ENCODE data around the gene RGS11. TPM values are rescaled to one million over a fixed set of nuclear protein-coding genes. Genes with fewer than 3 reads are reported as not detected.
"Not testable (repeated sequence)": the region's sequence is repeated elsewhere in the genome, so short reads cannot be mapped to it uniquely, and the experiment has no call there.

The RGS11 gene
- total RNA-seq, 1 donor from 2014 or later: 0.18 TPM

- DNase-seq (ENCODE audit: low spot score): no peak
- H3K4me1 Mint-ChIP-seq (ENCODE audit: low read depth): peaks cover 7% of the 10 kb centered on the region
- no peak overlapping the region for H3K27ac Mint-ChIP-seq
- no peak overlapping the region for H3K4me3 Mint-ChIP-seq
- peaks cover 11% of the 10 kb centered on the region for H3K27me3 Mint-ChIP-seq (ENCODE audit: insufficient read depth)
- H3K36me3 Mint-ChIP-seq (ENCODE audit: low read depth): no peaks in the 10 kb centered on the region
- no peaks in the 10 kb centered on the region for H3K9me3 Mint-ChIP-seq
- intact Hi-C loops (cut with micrococcal nuclease): no loop called here
Measured at GRCh38 chr16:240559-240958, 35.2 kb downstream of the RGS11 start.

- Mint-ChIP-seq H3K9me3 (no peaks in the 10 kb centered on the region), H3K4me3 (no peak overlapping the region), H3K4me1 (ENCODE audit: low read depth) (peaks cover 14% of the 10 kb centered on the region), H3K27ac (no peak overlapping the region), H3K36me3 (ENCODE audit: low read depth) (no peaks in the 10 kb centered on the region), H3K27me3 (ENCODE audit: insufficient read depth) (peaks cover 11% of the 10 kb centered on the region)
- intact Hi-C loops (cut with micrococcal nuclease): no loop called here
- DNase-seq (ENCODE audit: low spot score): no peak
Measured at GRCh38 chr16:239948-240277, 35.8 kb downstream of the RGS11 start.

DNA sequence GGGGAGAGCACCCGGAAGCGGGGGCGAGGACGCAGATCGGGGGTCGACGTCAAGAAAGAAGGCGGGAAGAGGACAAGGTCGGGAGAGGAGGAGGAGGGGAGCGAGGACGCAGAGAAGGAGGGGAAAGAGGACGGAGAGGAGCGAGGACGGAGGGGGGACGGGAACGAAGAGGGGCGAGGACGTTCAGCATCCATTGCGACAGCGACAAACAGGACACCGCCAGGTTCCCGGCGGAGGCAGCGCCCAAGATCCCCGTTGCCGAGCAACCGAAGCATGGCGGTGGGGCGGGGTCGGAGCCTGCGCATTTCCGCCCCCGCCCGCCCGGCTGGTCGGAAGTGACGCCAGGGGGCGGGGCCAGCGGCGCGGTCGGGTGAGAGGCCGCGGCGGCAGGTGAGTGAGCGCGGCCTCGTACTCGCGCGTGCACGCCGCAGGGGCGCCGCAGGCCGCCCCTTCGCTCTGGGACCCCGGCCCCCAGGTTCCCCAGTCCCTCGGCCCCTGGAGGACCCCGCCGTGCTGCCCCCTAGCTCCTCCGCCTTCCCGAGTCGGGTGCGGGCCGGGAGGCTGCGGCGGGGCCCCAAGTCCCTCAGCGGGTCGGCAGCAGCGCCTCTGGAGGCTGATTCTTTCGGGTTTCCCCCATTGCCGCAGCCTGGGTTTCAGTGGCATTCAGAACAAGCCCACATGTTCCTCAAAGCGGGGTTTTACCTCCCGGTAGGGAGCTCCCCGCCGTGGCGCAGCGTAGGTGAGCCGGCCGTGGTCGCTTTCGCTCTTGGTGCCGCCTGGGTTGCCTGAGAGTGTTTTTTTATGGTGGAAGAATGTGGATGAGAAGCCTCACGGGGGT lies 41.1 kb downstream of the RGS11 start, which contains the start of gene FAM234A:
Gene FAM234A (plus strand): TSS at position 354 of the 838 bp plus-strand sequence. CDS start 19,593 bp downstream, outside the sequence.
- Mint-ChIP-seq H3K9me3 (no peaks in the 10 kb centered on the region), H3K4me3 (peak within 1 kb of the TSS; percentile 96), H3K27me3 (ENCODE audit: insufficient read depth) (peaks cover 6% of the 10 kb centered on the region), H3K36me3 (ENCODE audit: low read depth) (no peaks in the 10 kb centered on the region), H3K27ac (peak within 1 kb of the TSS; percentile 98), H3K4me1 (ENCODE audit: low read depth) (peaks cover 14% of the 10 kb centered on the region)
- DNase-seq (ENCODE audit: low spot score): peak; percentile 92
- intact Hi-C loops (cut with micrococcal nuclease): loop anchor here (1.0 to 2.0 kb wide), 6 partner anchors 18 to 355 kb away; partner anchors contain the start of genes AXIN1, CAPN15 and RAB11FIP3

GRCh38 chr16:230949-231348 lies 44.8 kb downstream of the RGS11 start:
- H3K4me3 Mint-ChIP-seq: peak overlapping the region; percentile 19
- H3K27ac Mint-ChIP-seq: no peak overlapping the region
- peaks cover 40% of the 10 kb centered on the region for H3K4me1 Mint-ChIP-seq (ENCODE audit: low read depth)
- no peaks in the 10 kb centered on the region for H3K9me3 Mint-ChIP-seq
- H3K36me3 Mint-ChIP-seq (ENCODE audit: low read depth): peaks cover 23% of the 10 kb centered on the region
- no peak for DNase-seq (ENCODE audit: low spot score)
- H3K27me3 Mint-ChIP-seq (ENCODE audit: insufficient read depth): no peaks in the 10 kb centered on the region
- intact Hi-C loops (cut with micrococcal nuclease): no loop called here

DNA sequence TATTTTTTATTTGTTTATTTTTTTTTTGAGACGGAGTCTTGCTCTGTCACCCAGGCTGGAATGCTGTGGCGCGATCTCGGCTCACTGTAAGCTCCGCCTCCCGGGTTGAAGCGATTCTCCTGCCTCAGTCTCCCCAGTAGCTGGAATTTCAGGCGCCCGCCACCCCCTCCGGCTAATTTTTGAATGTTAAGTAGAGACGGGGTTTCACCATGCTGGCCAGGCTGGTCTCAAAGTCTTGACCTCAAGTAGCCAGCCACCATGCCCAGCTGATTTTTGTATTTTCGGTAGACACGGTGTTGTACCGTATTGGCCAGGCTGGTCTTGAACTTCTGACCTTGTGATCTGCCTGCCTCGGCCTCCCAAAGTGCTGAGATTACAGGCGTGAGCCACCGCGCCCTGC lies 45.4 kb downstream of the RGS11 start:
- Mint-ChIP-seq H3K4me3 (peak overlapping the region; percentile 19), H3K4me1 (ENCODE audit: low read depth) (peaks cover 40% of the 10 kb centered on the region), H3K36me3 (ENCODE audit: low read depth) (peaks cover 28% of the 10 kb centered on the region)
- intact Hi-C loops (cut with micrococcal nuclease); H3K27me3 Mint-ChIP-seq (ENCODE audit: insufficient read depth); DNase-seq (ENCODE audit: low spot score); H3K9me3 Mint-ChIP-seq; H3K27ac Mint-ChIP-seq: not testable (repeated sequence)

DNA sequence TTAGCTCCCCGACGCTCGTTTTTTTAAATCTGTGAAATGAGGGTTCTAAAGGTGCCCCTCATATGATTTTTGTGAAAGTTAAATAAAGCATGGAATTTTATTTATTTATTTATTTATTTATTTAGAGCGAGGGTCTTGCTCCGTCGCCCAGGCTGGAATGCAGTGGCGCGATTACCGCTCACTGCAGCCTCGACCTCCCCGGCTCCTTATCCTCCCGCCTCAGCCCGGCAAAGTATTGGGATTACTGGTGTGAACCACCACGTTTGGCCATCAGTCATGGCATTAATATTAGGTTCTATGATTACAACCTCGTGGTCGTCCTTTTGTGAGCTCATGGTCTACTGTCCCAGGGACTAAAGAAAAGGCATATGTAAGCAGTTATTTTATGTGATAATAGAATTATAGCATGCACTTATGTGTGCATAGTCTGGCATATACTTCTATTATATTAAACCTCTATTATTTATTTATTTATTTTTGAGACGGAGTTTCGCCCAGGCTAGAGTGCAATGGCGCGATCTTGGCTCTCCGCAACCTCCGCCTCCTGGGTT lies 45.9 kb downstream of the RGS11 start:
- H3K9me3 Mint-ChIP-seq: no peaks in the 10 kb centered on the region
- no peak overlapping the region for H3K27ac Mint-ChIP-seq
- H3K36me3 Mint-ChIP-seq (ENCODE audit: low read depth): peaks cover 28% of the 10 kb centered on the region
- H3K4me1 Mint-ChIP-seq (ENCODE audit: low read depth): peaks cover 35% of the 10 kb centered on the region
- peak overlapping the region; percentile 56 for H3K4me3 Mint-ChIP-seq
- no peak for DNase-seq (ENCODE audit: low spot score)
- H3K27me3 Mint-ChIP-seq (ENCODE audit: insufficient read depth): no peaks in the 10 kb centered on the region
- intact Hi-C loops (cut with micrococcal nuclease): loop anchor here (1.0 kb wide), 3 partner anchors 92 to 177 kb away; partner anchors contain the start of genes AXIN1, NPRL3, POLR3K and SNRNP25

GRCh38 chr16:228852-229730 lies 46.7 kb downstream of the RGS11 start, which contains the start of gene LUC7L:
TSS of gene LUC7L (minus strand) at chr16:229449. CDS start at chr16:229339, 110 bp downstream.
- intact Hi-C loops (cut with micrococcal nuclease): loop anchor here (1.0 kb wide), 3 partner anchors 91 to 176 kb away; partner anchors contain the start of genes AXIN1, NPRL3, POLR3K and SNRNP25
- peaks cover 28% of the 10 kb centered on the region for H3K36me3 Mint-ChIP-seq (ENCODE audit: low read depth)
- peak; percentile 80 for DNase-seq (ENCODE audit: low spot score)
- peaks cover 31% of the 10 kb centered on the region for H3K4me1 Mint-ChIP-seq (ENCODE audit: low read depth)
- H3K27ac Mint-ChIP-seq: peak within 1 kb of the TSS; percentile 91
- H3K9me3 Mint-ChIP-seq: no peaks in the 10 kb centered on the region
- peak within 1 kb of the TSS; percentile 94 for H3K4me3 Mint-ChIP-seq
- no peaks in the 10 kb centered on the region for H3K27me3 Mint-ChIP-seq (ENCODE audit: insufficient read depth)

- H3K27me3 Mint-ChIP-seq (ENCODE audit: insufficient read depth): no peaks in the 10 kb centered on the region
- intact Hi-C loops (cut with micrococcal nuclease): no loop called here
- H3K4me1 Mint-ChIP-seq (ENCODE audit: low read depth): peaks cover 31% of the 10 kb centered on the region
- H3K4me3 Mint-ChIP-seq: peak overlapping the region; percentile 94
- DNase-seq (ENCODE audit: low spot score): peak; percentile 6
- H3K36me3 Mint-ChIP-seq (ENCODE audit: low read depth): peaks cover 28% of the 10 kb centered on the region
- H3K27ac Mint-ChIP-seq: peak overlapping the region; percentile 91
- no peaks in the 10 kb centered on the region for H3K9me3 Mint-ChIP-seq
Measured at GRCh38 chr16:228151-228851, 47.4 kb downstream of the RGS11 start.

DNA sequence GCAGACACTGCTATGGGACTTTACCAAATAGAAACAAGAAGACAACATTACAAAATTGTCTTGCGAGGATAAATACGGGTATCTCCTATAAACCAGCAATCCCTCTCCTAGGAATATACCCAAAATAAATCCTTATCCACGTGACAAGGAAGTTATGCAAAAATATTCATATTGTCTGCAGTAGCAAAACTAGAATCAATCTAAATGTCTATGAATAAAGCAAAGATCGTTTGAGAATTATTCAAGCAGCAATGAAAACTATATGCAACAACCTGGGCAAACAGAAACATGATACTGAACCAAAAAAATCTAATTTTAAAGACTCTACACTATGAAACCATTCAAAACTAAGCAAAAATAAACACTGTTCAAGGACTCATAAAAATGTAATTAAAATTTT lies 55.7 kb downstream of the RGS11 start:
- Mint-ChIP-seq H3K9me3 (no peaks in the 10 kb centered on the region), H3K36me3 (ENCODE audit: low read depth) (peaks cover 25% of the 10 kb centered on the region)

More for the DNA sequence above, 55.7 kb downstream of the RGS11 start:
- no peaks in the 10 kb centered on the region for H3K27me3 Mint-ChIP-seq (ENCODE audit: insufficient read depth)
- no peak overlapping the region for H3K4me3 Mint-ChIP-seq
- DNase-seq (ENCODE audit: low spot score): no peak
- H3K27ac Mint-ChIP-seq: no peak overlapping the region
- intact Hi-C loops (cut with micrococcal nuclease): no loop called here
- H3K4me1 Mint-ChIP-seq (ENCODE audit: low read depth): peaks cover 8% of the 10 kb centered on the region

Other genes with a start within 250 kb of the RGS11 start
- gene POLR3K, start 222.3 kb downstream of the RGS11 start, total RNA-seq: 90.6 and 91.3 TPM in 2 replicates
- gene SNRNP25, start 222.1 kb downstream of the RGS11 start, total RNA-seq: 98.9 and 101 TPM in 2 replicates
- 0.52 and 0.96 TPM in 2 replicates for gene RHBDF1, start 203.3 kb downstream of the RGS11 start, total RNA-seq
- gene MPG, start 197.7 kb downstream of the RGS11 start, total RNA-seq: 73.9 and 77.5 TPM in 2 replicates
- gene NPRL3, start 137.3 kb downstream of the RGS11 start, total RNA-seq: 51.5 and 51.8 TPM in 2 replicates
- not detected in 2 replicates for gene HBZ, start 123.3 kb downstream of the RGS11 start, total RNA-seq
- not detected in 2 replicates for gene HBM, start 110.0 kb downstream of the RGS11 start, total RNA-seq
- gene HBA2, start 103.1 kb downstream of the RGS11 start, total RNA-seq: 0.57 and 0.59 TPM in 2 replicates
- gene HBA1, start 99.3 kb downstream of the RGS11 start, total RNA-seq: not detected in 2 replicates
- gene HBQ1, start 95.5 kb downstream of the RGS11 start, total RNA-seq: 0.54 and 0.88 TPM in 2 replicates
- gene LUC7L, start 46.5 kb downstream of the RGS11 start, total RNA-seq: 77.7 and 83.0 TPM in 2 replicates
- gene FAM234A, start 41.1 kb downstream of the RGS11 start, total RNA-seq: 18.0 and 21.2 TPM in 2 replicates
- not detected in 2 replicates for gene ARHGDIG, start 4.6 kb upstream of the RGS11 start, total RNA-seq
- gene PDIA2, start 7.2 kb upstream of the RGS11 start, total RNA-seq: not detected in 2 replicates
- gene AXIN1, start 76.8 kb upstream of the RGS11 start, total RNA-seq: 28.1 and 30.3 TPM in 2 replicates
- gene MRPL28, start 94.6 kb upstream of the RGS11 start, total RNA-seq: 110 and 115 TPM in 2 replicates
- 35.7 and 36.3 TPM in 2 replicates for gene PGAP6, start 106.0 kb upstream of the RGS11 start, total RNA-seq
- 57.2 and 58.7 TPM in 2 replicates for gene NME4, start 121.3 kb upstream of the RGS11 start, total RNA-seq
- gene DECR2, start 125.9 kb upstream of the RGS11 start, total RNA-seq: 18.0 and 20.1 TPM in 2 replicates
- gene RAB11FIP3, start 149.7 kb upstream of the RGS11 start, total RNA-seq: 41.4 and 47.5 TPM in 2 replicates

Measured in activated T-helper 1 cell treated with anti-CD3 and anti-CD28 coated beads, Interleukin-12 subunit alpha, Interleukin-12 subunit beta, Interleukin-2, Interleukin-4 antibody, amounts not matched to agents 30 ng/mL and 10 ng/mL and 1 ng/mL, durations not matched to agents 14 hours and 24 hours and 36 hours (primary cell).